ENCODE results near the gene TMPRSS7.

- TF ChIP-seq CTCF (IDR thresholded peaks at IDR 0.05) (no peak), POLR2A (IDR thresholded peaks at IDR 0.05) (no peak), POLR2AphosphoS5 (IDR thresholded peaks at IDR 0.05) (no peak), EP300 (IDR thresholded peaks at IDR 0.05) (no peak)
Observed at GRCh38 chr3:112013784-112014143, 20.8 kb upstream of the TMPRSS7 start.
